ENCODE measurements around the gene MYOZ2.

Gene MYOZ2

DNA sequence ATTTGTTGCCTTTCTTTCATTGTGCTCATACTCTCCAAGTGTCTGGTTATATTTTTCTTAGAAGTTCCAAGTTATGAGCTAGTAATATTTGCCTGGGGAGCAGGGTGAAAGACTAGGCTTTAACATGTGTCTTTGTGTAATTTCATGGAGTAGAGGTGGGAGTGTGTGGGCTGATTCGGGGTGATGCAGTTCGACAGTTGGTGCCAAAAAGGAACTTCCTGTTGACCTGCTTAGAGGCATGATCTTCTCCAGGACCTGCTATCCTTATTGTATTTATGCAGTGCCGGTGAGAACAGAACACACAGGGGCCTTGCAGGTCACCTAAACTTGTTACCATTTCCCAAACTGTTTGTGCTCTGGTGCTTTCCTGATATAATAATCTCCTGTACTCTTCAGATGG is 98.1 kb downstream of the MYOZ2 start:
- Histone ChIP-seq H3K36me3 (ENCODE audit: control insufficient read depth, insufficient read depth, low read length) (no peaks in the 10 kb centered on the region), H3K9me3 (ENCODE audit: control insufficient read depth, insufficient read depth, low read length) (no peaks in the 10 kb centered on the region), H3K4me1 (ENCODE audit: control insufficient read depth, insufficient read depth, low read length) (no peaks in the 10 kb centered on the region), H3K4me3 (ENCODE audit: low read length) (no peak overlapping the region), H3K27ac (ENCODE audit: low read length) (no peak overlapping the region), H3K27me3 (ENCODE audit: control insufficient read depth, insufficient read depth, low read length) (no peaks in the 10 kb centered on the region)
- no peak for DNase-seq (ENCODE audit: low read depth, low spot score)
- WGBS (ENCODE audit: insufficient coverage, insufficient read length), result no CpG with 5 or more reads among the region's 3 CpGs

DNA sequence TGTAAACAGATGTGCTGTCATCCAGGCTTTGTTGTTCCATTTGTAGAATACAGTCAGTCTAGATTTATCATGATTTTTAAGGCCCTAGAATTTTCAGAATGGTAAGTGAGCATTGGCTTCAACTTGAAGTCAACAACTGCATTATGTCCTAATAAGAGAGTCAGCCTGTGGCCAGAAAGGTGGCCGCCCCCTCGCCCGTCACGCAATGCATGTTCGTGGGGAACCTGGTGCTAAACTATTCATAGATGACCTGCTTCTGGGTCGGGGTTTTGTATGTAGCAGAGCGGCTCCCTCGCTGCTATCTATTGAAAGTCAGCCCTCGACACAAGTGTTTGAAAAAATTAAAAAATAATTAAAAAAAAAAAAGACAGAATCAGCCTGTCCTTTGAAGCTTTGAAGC is 101.6 kb downstream of the MYOZ2 start:
- no peak for DNase-seq (ENCODE audit: low read depth, low spot score)
- Histone ChIP-seq H3K36me3 (ENCODE audit: control insufficient read depth, insufficient read depth, low read length) (no peaks in the 10 kb centered on the region), H3K9me3 (ENCODE audit: control insufficient read depth, insufficient read depth, low read length) (no peaks in the 10 kb centered on the region), H3K4me1 (ENCODE audit: control insufficient read depth, insufficient read depth, low read length) (no peaks in the 10 kb centered on the region), H3K27me3 (ENCODE audit: control insufficient read depth, insufficient read depth, low read length) (no peaks in the 10 kb centered on the region), H3K4me3 (ENCODE audit: low read length) (no peak overlapping the region), H3K27ac (ENCODE audit: low read length) (no peak overlapping the region)
- WGBS (ENCODE audit: insufficient coverage, insufficient read length), result no CpG with 5 or more reads among the region's 9 CpGs
